ENCODE measurements around the gene HELZ2. TPM values are rescaled to one million over a fixed set of nuclear protein-coding genes. Genes with fewer than 3 reads are reported as not detected.
A peak's percentile ranks its signal among the peaks of the same experiment; 100 is the strongest.

HELZ2 gene
- total and polyA plus RNA-seq, 10 of the 15 experiments (the other 5 are each of a cell fraction or from before 2014, with no cell fraction given), result 0.05 to 33.3 (median 6.2) TPM

DNA sequence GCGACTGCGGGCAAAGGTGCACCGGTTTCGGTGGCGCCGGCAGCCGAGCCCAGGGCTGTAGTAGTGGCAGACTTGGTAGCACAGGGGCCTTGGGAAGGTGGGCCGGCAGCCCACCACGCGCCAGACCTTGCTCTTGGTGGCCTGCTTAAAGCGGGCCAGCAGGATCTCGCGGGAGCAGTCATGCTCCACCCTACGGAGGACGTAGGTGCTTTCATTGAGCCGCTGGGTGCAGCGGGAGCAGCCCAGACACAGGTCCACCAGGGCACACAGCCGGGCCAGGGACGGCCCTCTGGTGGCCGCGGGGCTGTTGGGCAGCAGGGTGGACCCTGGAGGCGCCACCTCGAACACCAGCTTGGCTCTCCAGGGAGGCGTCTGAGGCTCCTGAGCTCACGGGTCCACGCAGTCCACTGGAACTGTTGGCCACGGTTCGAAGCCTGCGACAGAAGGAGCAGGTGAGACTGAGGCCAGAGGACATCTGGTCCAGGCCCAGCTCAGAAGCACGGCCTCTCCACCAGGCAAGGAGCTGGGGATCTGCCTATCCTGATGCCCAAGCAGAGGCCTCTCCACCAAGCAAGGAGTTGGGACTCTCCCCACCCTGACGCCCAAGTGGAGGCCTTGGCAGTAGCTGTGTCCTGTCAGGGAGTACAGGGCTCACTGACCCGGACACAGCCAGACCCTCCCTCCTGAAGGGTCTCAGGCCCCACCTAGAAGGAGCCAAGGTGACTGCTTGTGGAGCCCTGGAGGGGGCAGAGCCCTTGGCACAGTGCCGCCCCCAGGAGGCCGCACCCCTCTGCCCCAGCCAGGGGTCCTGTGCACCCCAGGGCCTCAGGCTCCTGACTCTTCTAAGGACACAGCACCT, 1.0 kb downstream of the HELZ2 start:
- peak overlapping the region; percentile 82 for H3K9ac ChIP-seq (ENCODE audit: control insufficient read depth, insufficient read depth, low read length)
- no TSS peak for BruUV-seq (replicated peaks)
- H4K20me1 ChIP-seq (ENCODE audit: control insufficient read depth, insufficient read depth), result no peaks in the 10 kb centered on the region
- ChIA-PET CTCF (interaction anchor here (1.5 to 3.0 kb wide), 5 partner anchors 18 to 407 kb away, joined by 3 to 25 read pairs (median 5); partner anchors contain the start of genes PRPF6, PTK6 and TPD52L2), SMC1A (ENCODE audit: uncharacterized antibody, unreplicated experiment) (interaction anchor here (1.2 to 1.3 kb wide), 2 partner anchors 35 to 76 kb away, joined by 4 read pairs; partner anchors contain the start of gene PTK6), POLR2A (interaction anchor here (0.6 to 2.2 kb wide), 6 partner anchors 17 to 420 kb away, joined by 3 to 9 read pairs (median 5); partner anchors contain the start of genes FNDC11 and PTK6), RAD21 (ENCODE audit: unreplicated experiment) (interaction anchor here (0.6 to 2.5 kb wide), 7 partner anchors 18 to 131 kb away, joined by 3 to 30 read pairs (median 4); partner anchors contain the start of genes PTK6 and SRMS)
- in situ Hi-C loops (cut with MboI), result no loop called here
- H3K27ac ChIP-seq (ENCODE audit: control insufficient read depth, insufficient read depth), result no peak overlapping the region; the same call in 1 of the 2 replicates
- DNase-seq (ENCODE audit: low read depth, low spot score) (no peak), FAIRE-seq (no peak), ATAC-seq (peak; percentile 49)
- peak overlapping the region; percentile 81 for H3K4me2 ChIP-seq (ENCODE audit: control insufficient read depth, insufficient read depth)
- peak overlapping the region; percentile 90 for H3K4me3 ChIP-seq
- 92% methylated on average over 34 of the region's 34 CpGs for whole genome bisulfite sequencing (ENCODE audit: insufficient coverage, insufficient replicate concordance, low lambda C conversion rate, missing lambda C conversion rate)
- H3K79me2 ChIP-seq (ENCODE audit: control insufficient read depth, insufficient read depth, low read length), result peaks cover 3% of the 10 kb centered on the region; the same call in 1 of the 2 replicates
- H3K36me3 ChIP-seq (ENCODE audit: control insufficient read depth in 2 of 2, insufficient read depth in 2 of 2, low read length in 1 of 2), result no peaks in the 10 kb centered on the region
- intact Hi-C loops (cut with micrococcal nuclease; ENCODE audit: unreplicated experiment), result no loop called here
- TF ChIP-seq HCFC1 (IDR thresholded peaks at IDR 0.05; ENCODE audit: low read length) (no peak), BMI1 (IDR thresholded peaks at IDR 0.05; ENCODE audit: borderline replicate concordance) (no peak), CEBPB (IDR thresholded peaks at IDR 0.05; ENCODE audit: borderline replicate concordance in 1 of 2, low read depth in 2 of 2, low read length in 2 of 2) (no peak), CTCF (IDR thresholded peaks at IDR 0.05 in 2 of 3, conservative IDR thresholded peaks at IDR 0.05 in 1 of 3; ENCODE audit: control insufficient read depth in 2 of 3, extremely low read depth in 1 of 3, insufficient read depth in 1 of 3, low read depth in 3 of 3, low read length in 3 of 3) (peak in 1 of 3 experiments; percentile 19; a peak in 1 of 6 replicates), ETV6 (conservative IDR thresholded peaks at IDR 0.05 in 1 of 2, IDR thresholded peaks at IDR 0.05 in 1 of 2; ENCODE audit: borderline replicate concordance in 1 of 2, low read depth in 1 of 2) (no peak)
- TF ChIP-seq, protein P1, sequence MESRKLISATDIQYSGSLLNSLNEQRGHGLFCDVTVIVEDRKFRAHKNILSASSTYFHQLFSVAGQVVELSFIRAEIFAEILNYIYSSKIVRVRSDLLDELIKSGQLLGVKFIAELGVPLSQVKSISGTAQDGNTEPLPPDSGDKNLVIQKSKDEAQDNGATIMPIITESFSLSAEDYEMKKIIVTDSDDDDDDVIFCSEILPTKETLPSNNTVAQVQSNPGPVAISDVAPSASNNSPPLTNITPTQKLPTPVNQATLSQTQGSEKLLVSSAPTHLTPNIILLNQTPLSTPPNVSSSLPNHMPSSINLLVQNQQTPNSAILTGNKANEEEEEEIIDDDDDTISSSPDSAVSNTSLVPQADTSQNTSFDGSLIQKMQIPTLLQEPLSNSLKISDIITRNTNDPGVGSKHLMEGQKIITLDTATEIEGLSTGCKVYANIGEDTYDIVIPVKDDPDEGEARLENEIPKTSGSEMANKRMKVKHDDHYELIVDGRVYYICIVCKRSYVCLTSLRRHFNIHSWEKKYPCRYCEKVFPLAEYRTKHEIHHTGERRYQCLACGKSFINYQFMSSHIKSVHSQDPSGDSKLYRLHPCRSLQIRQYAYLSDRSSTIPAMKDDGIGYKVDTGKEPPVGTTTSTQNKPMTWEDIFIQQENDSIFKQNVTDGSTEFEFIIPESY (IDR thresholded peaks at IDR 0.05), result peak; percentile 97
- H2AFZ ChIP-seq (ENCODE audit: control insufficient read depth, low read depth, low read length), result no peak overlapping the region
- no peaks in the 10 kb centered on the region for H3K9me3 ChIP-seq (replicated peaks; ENCODE audit: control insufficient read depth, insufficient read depth, low read length)
- H3K4me1 ChIP-seq (ENCODE audit: control insufficient read depth, insufficient read depth, low read length), result peaks cover 22% of the 10 kb centered on the region
- H3K27me3 ChIP-seq (replicated peaks in 1 of 2; ENCODE audit: control insufficient read depth in 2 of 2, insufficient read depth in 2 of 2, low read length in 1 of 2), result no peaks in the 10 kb centered on the region

Measured in GM12878 (cell line).